Measurements from ENCODE around the gene ATP11C. TPM values are rescaled to one million over a fixed set of nuclear protein-coding genes. Genes with fewer than 3 reads are reported as not detected.

ATP11C gene
- total and polyA plus RNA-seq, 4 donors: 2.6 to 23.5 (median 10.0) TPM

DNA sequence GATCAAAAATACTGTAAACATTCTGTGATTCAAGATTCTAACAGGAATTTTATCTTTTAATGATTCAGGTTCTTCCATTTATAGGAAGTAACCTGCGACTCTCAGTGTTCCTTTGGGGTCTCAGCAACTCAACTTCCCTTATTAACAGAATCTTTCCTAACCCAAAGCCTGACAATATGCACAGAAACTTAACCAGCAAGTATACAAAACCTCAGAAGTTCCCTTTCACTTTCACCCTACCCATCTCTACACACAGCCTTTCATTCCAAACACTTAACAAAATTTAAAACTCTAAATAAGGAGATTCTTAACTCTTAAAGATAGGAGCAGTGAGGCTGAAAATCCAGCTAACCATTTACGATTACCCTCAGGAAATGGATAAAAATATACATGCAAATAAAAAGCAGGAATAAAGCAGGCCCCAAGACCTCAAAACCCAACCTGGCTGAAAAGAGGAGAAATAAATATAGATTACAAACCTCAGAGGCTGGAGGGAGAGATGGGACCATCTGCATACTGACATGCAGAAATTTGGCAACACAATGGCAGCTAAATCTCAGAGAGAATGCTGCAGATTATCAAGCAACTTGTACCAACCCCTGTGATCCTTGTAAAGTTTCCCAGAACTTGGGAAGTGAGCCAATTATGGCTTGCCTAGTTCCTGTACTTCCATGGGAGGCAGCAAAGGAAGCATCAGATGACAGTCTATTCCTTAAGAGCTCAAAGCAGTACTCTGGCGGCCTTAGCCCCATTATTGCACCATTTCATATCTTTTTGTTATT lies 101.0 kb downstream of the ATP11C start:
- H3K9ac ChIP-seq (ENCODE audit: insufficient read depth in 1 of 2, low read length in 2 of 2): no peak overlapping the region
- H3K36me3 ChIP-seq (ENCODE audit: control insufficient read depth in 4 of 4, insufficient read depth in 4 of 4, low read length in 4 of 4): no peaks in the 10 kb centered on the region
- H3K4me1 ChIP-seq (ENCODE audit: control insufficient read depth in 5 of 5, insufficient read depth in 5 of 5, low read length in 5 of 5): peaks cover 0 to 7% (median under 1%) of the 10 kb centered on the region in 5 donors
- WGBS, 2 donors: 23 to 54% methylated on average over 3 of the region's 3 CpGs
- H3K4me3 ChIP-seq: no peak overlapping the region
- TF ChIP-seq, protein P1, sequence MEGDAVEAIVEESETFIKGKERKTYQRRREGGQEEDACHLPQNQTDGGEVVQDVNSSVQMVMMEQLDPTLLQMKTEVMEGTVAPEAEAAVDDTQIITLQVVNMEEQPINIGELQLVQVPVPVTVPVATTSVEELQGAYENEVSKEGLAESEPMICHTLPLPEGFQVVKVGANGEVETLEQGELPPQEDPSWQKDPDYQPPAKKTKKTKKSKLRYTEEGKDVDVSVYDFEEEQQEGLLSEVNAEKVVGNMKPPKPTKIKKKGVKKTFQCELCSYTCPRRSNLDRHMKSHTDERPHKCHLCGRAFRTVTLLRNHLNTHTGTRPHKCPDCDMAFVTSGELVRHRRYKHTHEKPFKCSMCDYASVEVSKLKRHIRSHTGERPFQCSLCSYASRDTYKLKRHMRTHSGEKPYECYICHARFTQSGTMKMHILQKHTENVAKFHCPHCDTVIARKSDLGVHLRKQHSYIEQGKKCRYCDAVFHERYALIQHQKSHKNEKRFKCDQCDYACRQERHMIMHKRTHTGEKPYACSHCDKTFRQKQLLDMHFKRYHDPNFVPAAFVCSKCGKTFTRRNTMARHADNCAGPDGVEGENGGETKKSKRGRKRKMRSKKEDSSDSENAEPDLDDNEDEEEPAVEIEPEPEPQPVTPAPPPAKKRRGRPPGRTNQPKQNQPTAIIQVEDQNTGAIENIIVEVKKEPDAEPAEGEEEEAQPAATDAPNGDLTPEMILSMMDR (IDR thresholded peaks at IDR 0.05; ENCODE audit: control extremely low read depth, extremely low read depth): no peak
- ATAC-seq (ENCODE audit: insufficient read depth, low FRiP score) (no peak), DNase-seq (peak; percentile 35 to 79 (median 73))
- H3K27me3 ChIP-seq (ENCODE audit: control insufficient read depth in 3 of 3, insufficient read depth in 3 of 3, low read length in 2 of 3): peaks cover 0 to 5% (median under 1%) of the 10 kb centered on the region in 3 donors
- H3K27ac ChIP-seq (ENCODE audit: low read depth in 1 of 2, low read length in 1 of 2): no peak overlapping the region
- H3K9me3 ChIP-seq (ENCODE audit: control insufficient read depth in 4 of 4, insufficient read depth in 3 of 4, low read length in 3 of 4): no peaks in the 10 kb centered on the region

DNA sequence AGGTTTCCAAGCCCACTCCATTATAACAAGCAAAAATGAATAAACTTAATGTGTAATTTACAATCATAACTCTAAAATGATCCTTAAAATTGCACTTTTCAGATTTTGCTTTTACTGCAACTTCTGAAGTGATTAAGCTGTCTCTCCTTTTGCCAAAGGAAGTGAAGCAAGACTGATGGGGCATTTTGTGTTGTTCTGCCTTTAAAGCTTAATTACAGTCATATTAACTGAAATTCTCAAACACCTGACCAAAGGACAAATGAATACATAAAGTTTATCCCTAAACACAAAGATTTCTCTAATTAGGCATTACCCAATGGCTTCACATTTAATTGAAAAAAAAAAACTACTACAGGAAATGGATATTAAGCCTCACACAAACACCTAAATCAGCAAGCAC lies 101.8 kb downstream of the ATP11C start:
- H3K27ac ChIP-seq (ENCODE audit: low read depth in 1 of 2, low read length in 1 of 2): no peak overlapping the region
- H3K9me3 ChIP-seq (ENCODE audit: control insufficient read depth in 4 of 4, insufficient read depth in 3 of 4, low read length in 3 of 4): no peaks in the 10 kb centered on the region
- H3K9ac ChIP-seq (ENCODE audit: insufficient read depth in 1 of 2, low read length in 2 of 2): no peak overlapping the region
- DNase-seq (no peak), ATAC-seq (ENCODE audit: insufficient read depth, low FRiP score) (no peak)
- TF ChIP-seq, protein P1 (IDR thresholded peaks at IDR 0.05; ENCODE audit: control extremely low read depth, extremely low read depth): no peak
- H3K36me3 ChIP-seq (ENCODE audit: control insufficient read depth in 4 of 4, insufficient read depth in 4 of 4, low read length in 4 of 4): no peaks in the 10 kb centered on the region
- H3K27me3 ChIP-seq (ENCODE audit: control insufficient read depth in 3 of 3, insufficient read depth in 3 of 3, low read length in 2 of 3): peaks cover 0 to 6% (median 4%) of the 10 kb centered on the region in 3 donors
- H3K4me1 ChIP-seq (ENCODE audit: control insufficient read depth in 5 of 5, insufficient read depth in 5 of 5, low read length in 5 of 5): peaks cover 0 to 7% (median 4%) of the 10 kb centered on the region in 5 donors
- no peak overlapping the region for H3K4me3 ChIP-seq

DNA sequence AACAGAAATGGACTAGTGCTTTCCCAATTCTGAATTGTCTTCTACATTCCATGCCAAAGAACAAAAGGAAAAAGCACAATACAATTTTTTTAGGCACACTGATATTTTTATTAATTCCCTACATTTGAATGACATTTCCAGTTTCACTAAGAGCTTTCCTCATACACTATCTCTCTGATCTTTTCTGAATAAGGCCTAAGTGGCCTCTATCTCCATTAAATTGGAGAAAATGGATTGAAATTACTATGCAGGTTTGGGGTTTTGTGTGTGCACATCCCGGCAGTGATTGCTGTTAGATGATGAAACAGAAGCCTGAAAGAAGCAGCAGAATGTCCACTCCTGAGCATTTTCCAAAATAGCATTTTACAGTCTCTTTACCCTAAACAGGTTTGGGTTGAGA lies 104.0 kb downstream of the ATP11C start:
- H3K4me3 ChIP-seq: no peak overlapping the region
- WGBS, 2 donors: 93 to 96% methylated on average over 1 of the region's 1 CpG
- H3K9me3 ChIP-seq (ENCODE audit: control insufficient read depth in 4 of 4, insufficient read depth in 3 of 4, low read length in 3 of 4): no peaks in the 10 kb centered on the region
- DNase-seq: no peak
- H3K9ac ChIP-seq (ENCODE audit: insufficient read depth in 1 of 2, low read length in 2 of 2): no peak overlapping the region
- H3K27me3 ChIP-seq (ENCODE audit: control insufficient read depth in 3 of 3, insufficient read depth in 3 of 3, low read length in 2 of 3): peaks cover 0 to 6% (median 4%) of the 10 kb centered on the region in 3 donors
- H3K4me1 ChIP-seq (ENCODE audit: control insufficient read depth in 5 of 5, insufficient read depth in 5 of 5, low read length in 5 of 5): peaks cover 0 to 7% (median 2%) of the 10 kb centered on the region in 5 donors
- TF ChIP-seq, protein P1 (IDR thresholded peaks at IDR 0.05; ENCODE audit: control extremely low read depth, extremely low read depth): no peak
- H3K27ac ChIP-seq (ENCODE audit: low read depth in 1 of 2, low read length in 1 of 2): no peak overlapping the region
- no peak for ATAC-seq (ENCODE audit: insufficient read depth, low FRiP score)
- no peaks in the 10 kb centered on the region for H3K36me3 ChIP-seq (ENCODE audit: control insufficient read depth in 4 of 4, insufficient read depth in 4 of 4, low read length in 4 of 4)

Measured in lung (tissue), 12 donors.